Measurements from ENCODE around the gene TMPRSS7.

Gene TMPRSS7

DNA sequence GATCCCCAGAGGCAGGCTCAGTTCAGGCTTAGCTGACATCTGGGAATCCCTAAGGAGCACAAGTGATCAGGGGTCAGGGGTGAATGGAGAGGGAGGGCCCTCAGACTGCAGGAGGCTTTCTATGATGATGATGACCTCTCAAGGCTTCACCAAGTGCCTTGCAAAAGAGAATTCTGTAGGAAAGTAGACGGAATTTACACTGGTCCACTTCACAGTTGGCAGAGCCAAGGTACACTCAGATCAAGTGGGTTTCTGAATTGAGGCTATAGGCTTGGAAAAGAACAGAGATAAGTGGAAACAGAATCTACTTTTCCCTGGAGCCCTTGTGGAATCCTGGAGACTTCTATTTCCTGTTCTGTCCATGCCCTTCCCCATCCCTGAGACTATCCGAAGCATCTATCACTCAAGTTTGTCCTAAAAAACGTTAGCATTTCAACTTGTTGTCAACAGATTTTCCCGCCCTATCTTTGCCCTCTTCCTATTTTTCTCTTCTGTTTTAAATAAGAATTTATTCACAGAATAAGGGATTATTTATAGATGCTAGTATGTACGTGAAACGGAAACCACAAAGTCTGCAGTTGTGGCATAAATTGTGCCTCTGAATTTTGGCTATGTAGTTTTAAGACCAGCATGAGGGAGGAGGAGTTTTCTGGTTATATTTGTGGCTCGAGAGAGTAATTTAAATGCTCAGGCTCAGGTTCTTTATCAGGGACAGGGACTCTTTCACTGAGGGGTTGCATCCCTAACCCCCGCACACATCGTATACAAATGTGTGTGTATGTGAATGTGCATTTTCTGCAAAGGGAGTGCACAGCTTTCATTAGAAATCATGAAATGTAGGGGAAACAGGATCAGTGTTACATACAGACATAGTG is 85.7 kb downstream of the TMPRSS7 start:
- Histone ChIP-seq H3K4me2 (ENCODE audit: low read length) (no peak overlapping the region), H3K4me3 (ENCODE audit: low read depth, low read length) (no peak overlapping the region), H3K9ac (no peak overlapping the region), H3K36me3 (ENCODE audit: control insufficient read depth, insufficient read depth, low read length) (no peaks in the 10 kb centered on the region), H3K27me3 (ENCODE audit: control insufficient read depth, insufficient read depth, low read length) (no peaks in the 10 kb centered on the region), H3K79me2 (no peaks in the 10 kb centered on the region), H3K27ac (no peak overlapping the region), H3K9me3 (ENCODE audit: control insufficient read depth, low read length) (no peaks in the 10 kb centered on the region), H2AFZ (no peak overlapping the region), H3K4me1 (no peaks in the 10 kb centered on the region)
- no peak for TF ChIP-seq CTCF (IDR thresholded peaks at IDR 0.05)

DNA sequence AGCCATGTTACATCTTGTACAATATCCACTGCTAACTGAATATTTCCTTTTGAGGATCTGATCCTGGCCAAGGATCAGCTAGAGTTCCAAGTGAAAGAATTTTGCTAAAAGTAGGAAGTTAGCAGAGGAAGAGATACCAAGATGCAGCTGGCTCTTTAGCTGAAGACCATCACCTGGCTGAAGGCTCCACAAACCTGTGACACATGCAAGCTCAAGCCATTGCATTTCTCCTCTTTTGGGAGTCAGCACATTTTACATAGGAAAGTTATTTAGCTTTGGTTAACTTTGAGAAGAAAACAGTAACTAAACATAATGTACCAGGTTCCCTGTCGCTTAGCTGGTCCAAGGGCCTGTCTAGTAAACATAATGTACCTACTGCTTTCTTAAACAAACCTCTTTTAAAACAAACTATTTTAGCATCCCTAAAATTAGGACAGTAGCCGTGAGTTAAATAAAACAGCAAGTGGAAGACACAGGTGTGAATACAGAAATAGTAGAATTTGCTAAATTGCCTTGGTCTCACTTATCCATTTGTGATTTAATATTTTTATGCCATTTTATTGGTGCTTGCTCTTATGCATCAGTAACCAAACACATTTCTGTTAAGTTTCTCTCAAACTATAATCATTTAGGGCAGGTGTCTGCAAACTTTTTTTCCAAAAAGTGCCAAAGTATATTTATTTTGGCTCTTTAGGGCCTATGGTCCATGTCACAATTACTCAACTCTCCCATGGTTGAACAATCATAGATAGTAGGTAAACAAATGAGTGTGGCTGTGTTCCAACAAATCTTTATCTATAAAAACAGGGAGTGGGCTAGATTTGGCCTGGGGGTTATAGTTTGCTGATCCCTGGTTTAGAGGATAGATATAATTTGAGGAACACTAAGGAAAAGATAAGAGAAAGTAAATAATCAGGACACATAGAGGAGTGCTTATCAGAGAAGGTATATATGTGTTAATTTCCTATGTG is 87.3 kb downstream of the TMPRSS7 start:
- Histone ChIP-seq H3K79me2 (no peaks in the 10 kb centered on the region), H3K36me3 (ENCODE audit: control insufficient read depth, insufficient read depth, low read length) (no peaks in the 10 kb centered on the region), H3K9ac (no peak overlapping the region), H3K27ac (no peak overlapping the region), H3K27me3 (ENCODE audit: control insufficient read depth, insufficient read depth, low read length) (no peaks in the 10 kb centered on the region), H3K4me1 (no peaks in the 10 kb centered on the region), H2AFZ (no peak overlapping the region), H3K4me2 (ENCODE audit: low read length) (no peak overlapping the region), H3K9me3 (ENCODE audit: control insufficient read depth, low read length) (no peaks in the 10 kb centered on the region), H3K4me3 (ENCODE audit: low read depth, low read length) (no peak overlapping the region)
- TF ChIP-seq CTCF (IDR thresholded peaks at IDR 0.05): no peak

DNA sequence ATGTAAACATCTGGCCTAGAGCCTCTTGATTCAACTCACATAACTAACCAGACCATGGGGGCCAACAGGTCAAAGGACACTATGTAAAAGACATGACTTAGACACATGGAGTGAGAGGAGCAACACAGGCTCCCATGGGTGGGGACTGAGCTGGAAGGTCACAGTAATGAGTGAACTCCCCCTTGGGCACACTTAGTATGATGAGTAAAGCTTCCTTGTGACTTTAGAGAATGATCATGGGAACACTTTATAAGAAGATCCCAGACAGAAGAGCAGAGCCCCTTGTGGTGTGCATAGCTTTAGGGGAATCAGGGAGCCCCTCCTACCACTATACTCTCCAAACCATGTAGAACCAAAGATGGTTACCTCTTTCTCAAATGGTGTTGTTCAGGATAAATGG is 88.3 kb downstream of the TMPRSS7 start:
- H3K36me3 ChIP-seq (ENCODE audit: control insufficient read depth, insufficient read depth, low read length): no peaks in the 10 kb centered on the region
- H3K27me3 ChIP-seq (ENCODE audit: control insufficient read depth, insufficient read depth, low read length): no peaks in the 10 kb centered on the region
- H2AFZ ChIP-seq: no peak overlapping the region
- no peaks in the 10 kb centered on the region for H3K9me3 ChIP-seq (ENCODE audit: control insufficient read depth, low read length)
- no peak overlapping the region for H3K4me3 ChIP-seq (ENCODE audit: low read depth, low read length)
- no peaks in the 10 kb centered on the region for H3K79me2 ChIP-seq
- no peak overlapping the region for H3K27ac ChIP-seq
- no peaks in the 10 kb centered on the region for H3K4me1 ChIP-seq
- H3K9ac ChIP-seq: no peak overlapping the region
- no peak overlapping the region for H3K4me2 ChIP-seq (ENCODE audit: low read length)
- no peak for TF ChIP-seq CTCF (IDR thresholded peaks at IDR 0.05)

GRCh38 chr3:112123548-112123947 is 89.0 kb downstream of the TMPRSS7 start:
- no peak for TF ChIP-seq CTCF (IDR thresholded peaks at IDR 0.05)
- H3K4me1 ChIP-seq: no peaks in the 10 kb centered on the region
- no peak overlapping the region for H3K4me2 ChIP-seq (ENCODE audit: low read length)

More at GRCh38 chr3:112123548-112123947, 89.0 kb downstream of the TMPRSS7 start:
- no peaks in the 10 kb centered on the region for H3K79me2 ChIP-seq
- H3K9me3 ChIP-seq (ENCODE audit: control insufficient read depth, low read length): no peaks in the 10 kb centered on the region
- H3K9ac ChIP-seq: no peak overlapping the region
- no peak overlapping the region for H3K4me3 ChIP-seq (ENCODE audit: low read depth, low read length)
- H3K27ac ChIP-seq: no peak overlapping the region
- H3K36me3 ChIP-seq (ENCODE audit: control insufficient read depth, insufficient read depth, low read length): no peaks in the 10 kb centered on the region
- H3K27me3 ChIP-seq (ENCODE audit: control insufficient read depth, insufficient read depth, low read length): no peaks in the 10 kb centered on the region
- H2AFZ ChIP-seq: no peak overlapping the region

Data from parathyroid adenoma (tissue), 2 donors.